Suprapubic skin (tissue), 4 donors: ENCODE results near the gene NAB1.

Experiments
- EP300 ChIP-seq: sonication (generic); formaldehyde crosslinking; IDR thresholded peaks from one replicate; pipeline ENCODE4 v1.6.1; 2017; ENCODE audit warnings: antibody characterized with exemption
- POLR2A ChIP-seq, 2 donors: fragments of 450-650 bp; IDR thresholded peaks; one replicate each; pipeline ENCODE4 v1.6.1; 2017; ENCODE audit warnings: antibody characterized with exemption in 2 of 2, mild to moderate bottlenecking in 2 of 2, moderate library complexity in 2 of 2
- POLR2AphosphoS5 ChIP-seq, 3 donors: sonication (generic); formaldehyde crosslinking; IDR thresholded peaks; one replicate each; pipeline ENCODE4 v1.6.1; 2017; ENCODE audit warnings: antibody characterized with exemption in 3 of 3
- TF ChIP-seq, protein P1 (sequence below), 2 donors: fragments of 200-600 bp in 1 of 2; fragments of 450-650 bp in 1 of 2; sonication (generic) in 1 of 2; IDR thresholded peaks; one replicate each; pipeline ENCODE4 v1.5.1; 2016 to 2019; ENCODE audit warnings: antibody characterized with exemption in 2 of 2, mild to moderate bottlenecking in 1 of 2, moderate library complexity in 1 of 2

DNA sequence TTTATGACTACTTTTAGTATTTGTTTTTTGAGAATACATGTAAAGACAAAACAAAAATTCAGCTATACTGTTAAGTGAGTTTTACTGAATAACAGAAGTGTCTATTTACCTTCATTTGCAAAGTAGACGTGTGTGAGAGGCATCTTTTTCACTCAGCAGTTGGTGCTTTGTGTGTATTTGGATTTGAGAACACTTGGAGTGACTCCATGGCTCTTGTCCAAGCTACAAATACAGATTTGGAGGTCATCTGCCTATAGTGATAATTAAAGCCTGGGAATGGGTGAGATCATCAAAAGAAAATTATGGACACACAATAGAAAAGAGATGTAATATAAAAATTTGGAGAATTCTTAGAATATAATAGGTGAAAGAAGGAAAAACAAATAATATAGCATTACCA, 6.2 kb downstream of the NAB1 start:
- TF ChIP-seq, protein P1, sequence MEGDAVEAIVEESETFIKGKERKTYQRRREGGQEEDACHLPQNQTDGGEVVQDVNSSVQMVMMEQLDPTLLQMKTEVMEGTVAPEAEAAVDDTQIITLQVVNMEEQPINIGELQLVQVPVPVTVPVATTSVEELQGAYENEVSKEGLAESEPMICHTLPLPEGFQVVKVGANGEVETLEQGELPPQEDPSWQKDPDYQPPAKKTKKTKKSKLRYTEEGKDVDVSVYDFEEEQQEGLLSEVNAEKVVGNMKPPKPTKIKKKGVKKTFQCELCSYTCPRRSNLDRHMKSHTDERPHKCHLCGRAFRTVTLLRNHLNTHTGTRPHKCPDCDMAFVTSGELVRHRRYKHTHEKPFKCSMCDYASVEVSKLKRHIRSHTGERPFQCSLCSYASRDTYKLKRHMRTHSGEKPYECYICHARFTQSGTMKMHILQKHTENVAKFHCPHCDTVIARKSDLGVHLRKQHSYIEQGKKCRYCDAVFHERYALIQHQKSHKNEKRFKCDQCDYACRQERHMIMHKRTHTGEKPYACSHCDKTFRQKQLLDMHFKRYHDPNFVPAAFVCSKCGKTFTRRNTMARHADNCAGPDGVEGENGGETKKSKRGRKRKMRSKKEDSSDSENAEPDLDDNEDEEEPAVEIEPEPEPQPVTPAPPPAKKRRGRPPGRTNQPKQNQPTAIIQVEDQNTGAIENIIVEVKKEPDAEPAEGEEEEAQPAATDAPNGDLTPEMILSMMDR (IDR thresholded peaks at IDR 0.05): no peak
- TF ChIP-seq POLR2A (IDR thresholded peaks at IDR 0.05) (no peak), POLR2AphosphoS5 (IDR thresholded peaks at IDR 0.05) (no peak), EP300 (no peak)
